IMR-90 (cell line): ENCODE measurements around the gene TMEM19. TPM values are rescaled to one million over a fixed set of nuclear protein-coding genes. Genes with fewer than 3 reads are reported as not detected.
A peak's percentile ranks its signal among the peaks of the same experiment; 100 is the strongest.

Experiments used
- ATAC-seq: fragments of 200-7000 bp; cut with Tn5 transposase; 2 replicates; pipeline ENCODE4 v1.9.1; 2020; ENCODE audit warnings: low read depth, mild to moderate bottlenecking, moderate library complexity
- BruUV-seq: library from RNA; stranded (reverse); fragments of 400-500 nt; replicated peaks from 2 replicates; lab custom pipeline; 2021; lab: Mats Ljungman, UMichigan
- CTCF ChIA-PET: fragments of 300-600 bp; formaldehyde crosslinking; extraction: SDS; loops from one replicate; lab custom pipeline; 2021; ENCODE audit warnings: antibody characterized with exemption; lab: Yijun Ruan, JAX
- POLR2A ChIA-PET: fragments of 300-600 bp; sonication (Branson Sonifier 250); formaldehyde crosslinking; loops from one replicate; lab custom pipeline; 2022; ENCODE audit warnings: antibody characterized with exemption; ENCODE audit not compliant: unreplicated experiment; lab: Charles Lee
- DNase-seq: peaks from one replicate; pipeline ENCODE4 v3.0.0; 2013
- H2AFZ ChIP-seq: replicated peaks from 2 replicates; pipeline ENCODE3; 2013; ENCODE audit warnings: low read length, mild to moderate bottlenecking; ENCODE audit not compliant: poor library complexity
- H2AK5ac ChIP-seq: 2 replicates; pipeline ENCODE4 v1.6.1; 2013; ENCODE audit warnings: low read depth, low read length, inconsistent platforms
- H2AK9ac ChIP-seq: replicated peaks from 2 replicates; pipeline ENCODE3; 2013; ENCODE audit warnings: mild to moderate bottlenecking, low read depth, low read length, moderate library complexity; ENCODE audit not compliant: poor library complexity
- H2BK120ac ChIP-seq: 2 replicates; pipeline ENCODE4 v1.6.1; 2013; ENCODE audit warnings: low read depth, low read length, inconsistent platforms
- H2BK15ac ChIP-seq: 3 replicates; pipeline ENCODE4 v1.6.1; 2013; ENCODE audit warnings: low read depth, low read length, inconsistent platforms
- H2BK20ac ChIP-seq: 2 replicates; pipeline ENCODE4 v1.6.1; 2013; ENCODE audit warnings: low read depth, mild to moderate bottlenecking, inconsistent platforms, low read length, moderate library complexity
- H2BK5ac ChIP-seq: 2 replicates; pipeline ENCODE4 v1.6.1; 2013; ENCODE audit warnings: mild to moderate bottlenecking, low read depth, low read length, inconsistent platforms; ENCODE audit not compliant: poor library complexity, severe bottlenecking
- H3K14ac ChIP-seq: replicated peaks from 2 replicates; pipeline ENCODE4 v1.6.1; 2013; ENCODE audit warnings: low read depth, low read length, inconsistent platforms
- H3K18ac ChIP-seq: 2 replicates; pipeline ENCODE4 v1.6.1; 2013; ENCODE audit warnings: low read depth, low read length, control low read depth
- H3K23ac ChIP-seq: 2 replicates; pipeline ENCODE4 v1.6.1; 2013; ENCODE audit warnings: low read depth, low read length, inconsistent platforms
- H3K27ac ChIP-seq: 2 replicates; pipeline ENCODE4 v1.5.1; 2013; ENCODE audit warnings: mild to moderate bottlenecking, control low read depth, low read length; ENCODE audit not compliant: insufficient read depth
- H3K27me3 ChIP-seq: 2 replicates; pipeline ENCODE4 v1.6.1; 2013; ENCODE audit warnings: low read length; ENCODE audit not compliant: control insufficient read depth, insufficient read depth
- H3K36me3 ChIP-seq: 2 replicates; pipeline ENCODE4 v1.6.1; 2013; ENCODE audit warnings: low read length, mixed read lengths; ENCODE audit not compliant: control insufficient read depth, insufficient read depth
- H3K4ac ChIP-seq: 2 replicates; pipeline ENCODE4 v1.6.1; 2013; ENCODE audit warnings: low read depth, low read length, inconsistent platforms
- H3K4me1 ChIP-seq: 2 replicates; pipeline ENCODE4 v1.6.1; 2013; ENCODE audit warnings: low read length, mixed read lengths; ENCODE audit not compliant: control insufficient read depth, insufficient read depth
- H3K4me2 ChIP-seq: 2 replicates; pipeline ENCODE4 v1.6.1; 2013; ENCODE audit warnings: low read depth, mild to moderate bottlenecking, control low read depth, low read length, moderate library complexity
- H3K4me3 ChIP-seq: 2 replicates; pipeline ENCODE4 v1.5.1; 2013; ENCODE audit warnings: low read depth, mild to moderate bottlenecking, control low read depth, low read length, moderate library complexity; ENCODE audit not compliant: insufficient read depth
- H3K56ac ChIP-seq: 2 replicates; pipeline ENCODE4 v1.6.1; 2013; ENCODE audit warnings: low read length, inconsistent platforms; ENCODE audit not compliant: insufficient read depth; ENCODE audit errors: extremely low read depth
- H3K79me1 ChIP-seq, 2 experiments: 2 replicates each; pipeline ENCODE4 v1.6.1; 2013; ENCODE audit warnings: low read length in 2 of 2, inconsistent platforms in 1 of 2, low read depth in 1 of 2
- H3K9ac ChIP-seq: 2 replicates; pipeline ENCODE4 v1.6.1; 2013; ENCODE audit warnings: low read depth, low read length, control low read depth
- H3K9me1 ChIP-seq: 2 replicates; pipeline ENCODE4 v1.6.1; 2013; ENCODE audit warnings: low read length, inconsistent platforms; ENCODE audit not compliant: insufficient read depth
- H3K9me3 ChIP-seq: 2 replicates; pipeline ENCODE4 v1.6.1; 2013; ENCODE audit warnings: low read length; ENCODE audit not compliant: control insufficient read depth, insufficient read depth
- H4K20me1 ChIP-seq: 2 replicates; pipeline ENCODE4 v1.6.1; 2013; ENCODE audit warnings: low read length, inconsistent platforms; ENCODE audit not compliant: insufficient read depth
- H4K5ac ChIP-seq: 2 replicates; pipeline ENCODE4 v1.6.1; 2013; ENCODE audit warnings: mild to moderate bottlenecking, low read depth, low read length, control low read depth
- H4K8ac ChIP-seq, 2 experiments: 2 replicates each; pipeline ENCODE4 v1.6.1; 2013; ENCODE audit warnings: low read depth in 2 of 2, low read length in 2 of 2, control low read depth in 1 of 2, inconsistent platforms in 1 of 2
- H4K91ac ChIP-seq: 2 replicates; pipeline ENCODE4 v1.6.1; 2013; ENCODE audit warnings: low read depth, low read length, inconsistent platforms; ENCODE audit not compliant: insufficient read depth
- BHLHE40 ChIP-seq: fragments of 150-350 bp; IDR thresholded peaks from 2 replicates; pipeline ENCODE4 v1.6.1; 2016; ENCODE audit warnings: mild to moderate bottlenecking, low read depth, low read length
- CEBPB ChIP-seq: IDR thresholded peaks from 2 replicates; pipeline ENCODE4 v1.6.1; 2012; ENCODE audit warnings: low read depth, low read length, improper control_type of control experiment
- CHD1 ChIP-seq: IDR thresholded peaks from 2 replicates; pipeline ENCODE4 v1.6.1; 2012; ENCODE audit warnings: low read depth, low read length, improper control_type of control experiment
- ELK1 ChIP-seq: fragments of 150-350 bp; IDR thresholded peaks from 2 replicates; pipeline ENCODE4 v1.6.1; 2016; ENCODE audit warnings: low read depth, mild to moderate bottlenecking, low read length, moderate library complexity, borderline replicate concordance
- FOS ChIP-seq: fragments of 150-350 bp; IDR thresholded peaks from 2 replicates; pipeline ENCODE4 v1.6.1; 2016; ENCODE audit warnings: low read depth, low read length
- MAFK ChIP-seq: IDR thresholded peaks from 2 replicates; pipeline ENCODE4 v1.6.1; 2012; ENCODE audit warnings: low read depth, low read length, improper control_type of control experiment
- MAZ ChIP-seq: IDR thresholded peaks from 2 replicates; pipeline ENCODE4 v1.6.1; 2012; ENCODE audit warnings: low read depth, mild to moderate bottlenecking, low read length, improper control_type of control experiment, moderate library complexity, borderline replicate concordance
- NFE2L2 ChIP-seq: fragments of 150-350 bp; IDR thresholded peaks from 2 replicates; pipeline ENCODE4 v1.6.1; 2016; ENCODE audit warnings: low read depth, mild to moderate bottlenecking, low read length
- RAD21 ChIP-seq: IDR thresholded peaks from 2 replicates; pipeline ENCODE4 v1.6.1; 2012; ENCODE audit warnings: low read length, improper control_type of control experiment
- RCOR1 ChIP-seq: IDR thresholded peaks from 2 replicates; pipeline ENCODE4 v1.6.1; 2012; ENCODE audit warnings: mild to moderate bottlenecking, low read length, improper control_type of control experiment; ENCODE audit not compliant: insufficient replicate concordance
- RFX5 ChIP-seq: IDR thresholded peaks from 2 replicates; pipeline ENCODE4 v1.8.0; 2012; ENCODE audit warnings: low read depth, mild to moderate bottlenecking, low read length, moderate library complexity
- SMC3 ChIP-seq: fragments of 150-350 bp; IDR thresholded peaks from 2 replicates; pipeline ENCODE4 v1.6.1; 2016; ENCODE audit warnings: low read depth, mild to moderate bottlenecking, antibody characterized with exemption, low read length, moderate library complexity
- WGBS, 2 experiments: methylation state at CpG; one replicate each; pipeline versions ENCODE4 v1.1.5 to v1.1.7; 2013; ENCODE audit warnings: missing lambda C conversion rate in 2 of 2; ENCODE audit not compliant: insufficient read length in 1 of 2; ENCODE audit errors: extremely low coverage in 2 of 2; 5-methylcytosine and 5-hydroxymethylcytosine counted together
- dilution Hi-C: fragments of 300-500 bp; cut with HindIII; formaldehyde crosslinking; loops from one replicate; pipeline ENCODE4 v1.14.3; 2018; ENCODE audit warnings: low sequenced_read_pairs; ENCODE audit not compliant: unreplicated experiment
- in situ Hi-C: fragments of 300-500 bp; cut with MboI; formaldehyde crosslinking; loops from 3 replicates; pipeline ENCODE4 v1.14.3; 2019; ENCODE audit warnings: low sequenced_read_pairs, inconsistent platforms, mixed read lengths
- intact Hi-C: fragments of 100-400 bp; cut with micrococcal nuclease; formaldehyde crosslinking; loops from 2 replicates; pipeline ENCODE4 v1.10.0; 2022
- polyA plus RNA-seq, 3 experiments: library from polyadenylated mRNA; depleted of rRNA; stranded (reverse); fragments of >200 nt; gene quantifications; 2 replicates each; pipeline ENCODE4 v1.2.3, GENCODE V29; 2012; ENCODE audit warnings: low replicate concordance in 1 of 3
- total RNA-seq: library from RNA; depleted of rRNA; stranded (reverse); fragments of >200 nt; gene quantifications from 2 replicates; pipeline ENCODE4 v1.2.3, GENCODE V29; 2012
- TF ChIP-seq, protein P1 (sequence below): conservative IDR thresholded peaks from 2 replicates; pipeline ENCODE4 v1.5.1; 2012; ENCODE audit warnings: mild to moderate bottlenecking, low read depth, low read length, improper control_type of control experiment

The TMEM19 gene
- total and polyA plus RNA-seq, 2 of the 4 experiments (the other 2 are of a cell fraction), result 8.9 to 28.7 TPM

DNA sequence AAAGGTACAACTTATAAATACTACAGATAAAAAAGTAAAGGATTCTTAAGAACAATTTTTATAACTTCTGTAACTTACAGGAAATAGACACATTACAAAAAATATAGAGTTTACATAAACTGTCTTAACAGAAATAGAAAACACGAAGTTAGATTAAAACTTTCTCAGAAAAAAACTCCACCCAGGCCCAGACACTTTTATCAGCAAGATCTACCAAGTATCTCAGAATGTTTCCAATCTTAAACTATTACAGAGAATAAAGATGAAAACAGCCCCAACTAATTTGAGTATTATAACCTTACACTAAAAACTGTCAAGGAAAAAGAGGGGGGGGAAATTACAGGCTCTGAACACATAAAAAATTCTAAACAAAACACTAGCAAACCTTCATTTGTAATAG lies 30.4 kb upstream of the TMEM19 start:
- H2BK15ac ChIP-seq, result no peak overlapping the region
- H3K9me1 ChIP-seq, result no peaks in the 10 kb centered on the region
- intact Hi-C loops (no loop called here), in situ Hi-C loops (loop anchor here (25.0 kb wide), 1 partner anchor 607 kb away; the partner anchor contains the start of gene TRHDE), dilution Hi-C loops (no loop called here)
- no peak overlapping the region for H3K14ac ChIP-seq
- no TSS peak for BruUV-seq
- no peak overlapping the region for H4K5ac ChIP-seq
- H4K91ac ChIP-seq, result no peak overlapping the region
- no peak overlapping the region for H3K4ac ChIP-seq
- H2AFZ ChIP-seq, result no peak overlapping the region
- ATAC-seq, result no peak
- H2AK5ac ChIP-seq, result no peak overlapping the region
- H3K27ac ChIP-seq, result no peak overlapping the region
- no peak for DNase-seq
- no peak overlapping the region for H3K9ac ChIP-seq
- H3K4me2 ChIP-seq, result peak overlapping the region; percentile 55; the same call in 1 of the 2 replicates
- no peak overlapping the region for H2BK120ac ChIP-seq
- H3K27me3 ChIP-seq, result no peaks in the 10 kb centered on the region
- ChIA-PET POLR2A (no interaction called here), CTCF (no interaction called here)
- H2BK5ac ChIP-seq, result no peak overlapping the region
- H3K79me1 ChIP-seq, result peaks cover 2 to 21% of the 10 kb centered on the region in 2 experiments; a peak in 2 of 4 replicates
- peaks cover 27% of the 10 kb centered on the region for H3K36me3 ChIP-seq
- no peak overlapping the region for H2AK9ac ChIP-seq
- H3K56ac ChIP-seq, result no peak overlapping the region
- H4K8ac ChIP-seq, result no peak overlapping the region
- TF ChIP-seq BHLHE40 (no peak), FOS (no peak), NFE2L2 (no peak), ELK1 (no peak), MAFK (no peak), RCOR1 (no peak), MAZ (no peak), RFX5 (no peak), CEBPB (no peak), RAD21 (no peak), CHD1 (no peak), SMC3 (no peak)
- TF ChIP-seq, protein P1, sequence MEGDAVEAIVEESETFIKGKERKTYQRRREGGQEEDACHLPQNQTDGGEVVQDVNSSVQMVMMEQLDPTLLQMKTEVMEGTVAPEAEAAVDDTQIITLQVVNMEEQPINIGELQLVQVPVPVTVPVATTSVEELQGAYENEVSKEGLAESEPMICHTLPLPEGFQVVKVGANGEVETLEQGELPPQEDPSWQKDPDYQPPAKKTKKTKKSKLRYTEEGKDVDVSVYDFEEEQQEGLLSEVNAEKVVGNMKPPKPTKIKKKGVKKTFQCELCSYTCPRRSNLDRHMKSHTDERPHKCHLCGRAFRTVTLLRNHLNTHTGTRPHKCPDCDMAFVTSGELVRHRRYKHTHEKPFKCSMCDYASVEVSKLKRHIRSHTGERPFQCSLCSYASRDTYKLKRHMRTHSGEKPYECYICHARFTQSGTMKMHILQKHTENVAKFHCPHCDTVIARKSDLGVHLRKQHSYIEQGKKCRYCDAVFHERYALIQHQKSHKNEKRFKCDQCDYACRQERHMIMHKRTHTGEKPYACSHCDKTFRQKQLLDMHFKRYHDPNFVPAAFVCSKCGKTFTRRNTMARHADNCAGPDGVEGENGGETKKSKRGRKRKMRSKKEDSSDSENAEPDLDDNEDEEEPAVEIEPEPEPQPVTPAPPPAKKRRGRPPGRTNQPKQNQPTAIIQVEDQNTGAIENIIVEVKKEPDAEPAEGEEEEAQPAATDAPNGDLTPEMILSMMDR, result no peak
- no peak overlapping the region for H3K18ac ChIP-seq
- 0 out of 2 replicates have a peak, but pooled peaks cover 3% of the 10 kb centered on the region for H3K4me1 ChIP-seq
- no peak overlapping the region for H3K4me3 ChIP-seq
- WGBS, 2 experiments, result no CpG with 5 or more reads among the region's 1 CpG
- peaks cover 7% of the 10 kb centered on the region for H3K9me3 ChIP-seq
- no peak overlapping the region for H2BK20ac ChIP-seq
- H4K20me1 ChIP-seq, result peaks cover 37% of the 10 kb centered on the region
- no peak overlapping the region for H3K23ac ChIP-seq
